Mesendoderm (in vitro differentiated cells): ENCODE results near the gene SERPINI2.
"Not testable (repeated sequence)": the region's sequence is repeated elsewhere in the genome, so short reads cannot be mapped to it uniquely, and the experiment has no call there.

Experiments used
- DNase-seq: peaks from one replicate; pipeline ENCODE4 v3.0.0; 2013
- H2AK5ac ChIP-seq: 2 replicates; pipeline ENCODE4 v1.6.1; 2013; ENCODE audit warnings: low read length, inconsistent platforms
- H2BK120ac ChIP-seq: 2 replicates; pipeline ENCODE4 v1.6.1; 2013; ENCODE audit warnings: low read depth, mild to moderate bottlenecking, low read length, moderate library complexity, mixed read lengths
- H2BK15ac ChIP-seq: replicated peaks from 2 replicates; pipeline ENCODE4 v1.6.1; 2013; ENCODE audit warnings: low read depth, mild to moderate bottlenecking, moderate library complexity
- H2BK5ac ChIP-seq: 2 replicates; pipeline ENCODE4 v1.6.1; 2013; ENCODE audit warnings: low read length, inconsistent platforms
- H3K18ac ChIP-seq: 2 replicates; pipeline ENCODE4 v1.6.1; 2013; ENCODE audit warnings: mild to moderate bottlenecking, low read length, mixed read lengths
- H3K23ac ChIP-seq: one replicate; pipeline ENCODE4 v1.6.1; 2013; ENCODE audit warnings: low read length
- H3K27ac ChIP-seq: 2 replicates; pipeline ENCODE4 v1.5.1; 2013; ENCODE audit warnings: low read depth, mild to moderate bottlenecking, inconsistent platforms, low read length, moderate library complexity
- H3K27me3 ChIP-seq: 2 replicates; pipeline ENCODE4 v1.6.1; 2013; ENCODE audit warnings: low read length, control low read depth, mild to moderate bottlenecking, inconsistent platforms; ENCODE audit not compliant: insufficient read depth, poor library complexity
- H3K36me3 ChIP-seq: 2 replicates; pipeline ENCODE4 v1.6.1; 2013; ENCODE audit warnings: low read length, inconsistent platforms; ENCODE audit not compliant: control insufficient read depth, insufficient read depth
- H3K4ac ChIP-seq: one replicate; pipeline ENCODE4 v1.6.1; 2013; ENCODE audit warnings: low read depth, mild to moderate bottlenecking, low read length, moderate library complexity
- H3K4me1 ChIP-seq: 2 replicates; pipeline ENCODE4 v1.6.1; 2013; ENCODE audit warnings: low read depth, low read length, inconsistent platforms; ENCODE audit not compliant: control insufficient read depth
- H3K4me2 ChIP-seq: 2 replicates; pipeline ENCODE4 v1.6.1; 2013; ENCODE audit warnings: low read length
- H3K4me3 ChIP-seq: 2 replicates; pipeline ENCODE4 v1.5.1; 2013; ENCODE audit warnings: mild to moderate bottlenecking, low read length
- H3K56ac ChIP-seq: one replicate; pipeline ENCODE4 v1.6.1; 2013; ENCODE audit warnings: low read length
- H3K79me1 ChIP-seq: 2 replicates; pipeline ENCODE4 v1.6.1; 2013; ENCODE audit warnings: low read length, inconsistent platforms
- H3K79me2 ChIP-seq: 2 replicates; pipeline ENCODE4 v1.6.1; 2013; ENCODE audit warnings: mild to moderate bottlenecking, low read length; ENCODE audit not compliant: control insufficient read depth, insufficient read depth
- H3K9ac ChIP-seq: 2 replicates; pipeline ENCODE4 v1.6.1; 2013; ENCODE audit warnings: low read length, inconsistent platforms
- H4K5ac ChIP-seq: one replicate; pipeline ENCODE4 v1.6.1; 2013; ENCODE audit warnings: low read length
- H4K8ac ChIP-seq: one replicate; pipeline ENCODE4 v1.6.1; 2013; ENCODE audit warnings: low read depth, mild to moderate bottlenecking, control low read depth, low read length, moderate library complexity
- WGBS: extraction: QIAGEN DNeasy Blood & Tissue Kit; methylation state at CpG from one replicate; pipeline ENCODE4 v1.1.7; 2013; ENCODE audit warnings: low lambda C conversion rate, missing lambda C conversion rate; ENCODE audit not compliant: insufficient coverage; ENCODE audit errors: extremely low coverage; 5-methylcytosine and 5-hydroxymethylcytosine counted together

SERPINI2 gene

DNA sequence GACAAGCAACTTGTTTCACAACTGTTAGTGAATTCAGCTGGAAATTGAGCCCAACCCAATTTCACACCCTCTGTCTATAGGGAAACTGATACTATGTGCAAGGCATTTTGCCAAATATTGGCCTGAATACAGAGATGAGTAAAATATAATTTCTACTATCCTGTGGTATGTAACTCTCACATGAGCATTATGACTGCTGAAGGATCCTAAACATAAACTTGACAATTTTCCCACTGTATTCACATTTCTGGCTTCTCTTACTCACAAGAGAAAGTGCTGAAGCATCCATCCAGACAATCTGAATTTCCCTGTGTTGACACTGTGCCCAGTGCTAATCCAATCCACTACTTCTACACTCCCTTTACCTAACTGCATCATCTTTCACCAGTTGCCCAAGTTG, 28.4 kb downstream of the SERPINI2 start:
- Histone ChIP-seq H3K4me2 (no peak overlapping the region), H3K79me1 (no peaks in the 10 kb centered on the region), H3K23ac (no peak overlapping the region), H3K4ac (no peak overlapping the region), H4K8ac (no peak overlapping the region), H3K79me2 (no peaks in the 10 kb centered on the region), H3K18ac (no peak overlapping the region), H3K27me3 (no peaks in the 10 kb centered on the region), H3K9ac (no peak overlapping the region), H2BK120ac (no peak overlapping the region), H3K4me1 (peaks cover 4% of the 10 kb centered on the region), H2BK15ac (no peak overlapping the region), H3K36me3 (no peaks in the 10 kb centered on the region), H2AK5ac (no peak overlapping the region), H3K27ac (no peak overlapping the region), H4K5ac (no peak overlapping the region), H2BK5ac (no peak overlapping the region), H3K56ac (no peak overlapping the region), H3K4me3 (no peak overlapping the region)
- DNase-seq = no peak

- Histone ChIP-seq H3K79me2 (no peaks in the 10 kb centered on the region), H3K4ac (no peak overlapping the region), H3K79me1 (no peaks in the 10 kb centered on the region), H3K4me3 (no peak overlapping the region), H4K5ac (no peak overlapping the region), H2BK15ac (no peak overlapping the region), H3K27me3 (no peaks in the 10 kb centered on the region), H4K8ac (no peak overlapping the region), H3K4me1 (peaks cover 10% of the 10 kb centered on the region), H3K56ac (no peak overlapping the region), H3K23ac (no peak overlapping the region), H3K27ac (no peak overlapping the region), H2AK5ac (no peak overlapping the region), H3K9ac (no peak overlapping the region), H2BK5ac (no peak overlapping the region), H3K4me2 (no peak overlapping the region), H3K18ac (no peak overlapping the region), H2BK120ac (no peak overlapping the region), H3K36me3 (no peaks in the 10 kb centered on the region)
- WGBS = no CpG with 5 or more reads among the region's 2 CpGs
- no peak for DNase-seq
Observed at GRCh38 chr3:167441256-167441655, 32.6 kb downstream of the SERPINI2 start.

DNA sequence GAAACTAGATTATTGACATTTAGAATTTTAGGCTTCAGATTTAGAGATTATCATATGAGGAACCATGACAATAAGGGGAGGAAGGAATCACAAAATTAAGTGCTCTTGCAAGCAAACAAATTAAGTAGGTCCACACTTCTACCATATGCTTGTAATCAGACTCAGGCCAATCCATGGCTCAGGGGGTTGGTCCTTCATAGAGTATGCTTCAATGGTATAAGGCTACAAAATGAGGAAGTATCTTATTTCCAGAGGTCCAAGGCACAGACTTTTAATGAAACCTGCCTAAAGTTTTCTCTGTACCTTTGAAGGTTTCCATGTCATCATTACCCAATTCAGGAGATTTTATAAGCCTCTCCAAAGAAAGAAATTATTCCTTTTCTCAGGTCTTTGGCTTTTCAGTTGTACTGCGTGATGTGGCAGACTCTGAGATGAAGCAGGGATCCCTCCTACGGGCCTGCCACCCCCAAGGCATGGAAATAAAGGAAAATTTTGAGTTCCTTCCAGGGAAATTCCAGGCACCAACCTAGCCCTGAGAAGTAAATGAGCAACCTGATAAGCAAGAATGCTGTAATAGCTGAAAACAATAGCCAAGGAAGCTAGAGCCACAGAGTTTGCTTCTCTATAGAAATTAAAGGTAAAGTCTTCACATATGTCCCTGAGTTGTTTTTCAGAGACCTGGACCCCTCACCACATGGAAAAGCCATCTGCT, 36.3 kb downstream of the SERPINI2 start:
- Histone ChIP-seq H4K5ac (no peak overlapping the region), H3K27me3 (no peaks in the 10 kb centered on the region), H3K23ac (no peak overlapping the region), H3K4me1 (peaks cover 9% of the 10 kb centered on the region), H2BK120ac (peak overlapping the region; percentile 51), H3K18ac (peak overlapping the region; percentile 95), H3K4ac (peak overlapping the region; percentile 79), H4K8ac (no peak overlapping the region), H3K27ac (peak overlapping the region; percentile 71), H2BK15ac (no peak overlapping the region), H3K56ac (peak overlapping the region; percentile 44), H3K4me3 (no peak overlapping the region), H3K9ac (no peak overlapping the region), H3K79me2 (no peaks in the 10 kb centered on the region), H3K4me2 (no peak overlapping the region), H3K36me3 (no peaks in the 10 kb centered on the region), H2BK5ac (peak overlapping the region; percentile 90), H2AK5ac (no peak overlapping the region), H3K79me1 (no peaks in the 10 kb centered on the region)
- DNase-seq = peak; percentile 79
- WGBS = no CpG with 5 or more reads among the region's 2 CpGs

DNA sequence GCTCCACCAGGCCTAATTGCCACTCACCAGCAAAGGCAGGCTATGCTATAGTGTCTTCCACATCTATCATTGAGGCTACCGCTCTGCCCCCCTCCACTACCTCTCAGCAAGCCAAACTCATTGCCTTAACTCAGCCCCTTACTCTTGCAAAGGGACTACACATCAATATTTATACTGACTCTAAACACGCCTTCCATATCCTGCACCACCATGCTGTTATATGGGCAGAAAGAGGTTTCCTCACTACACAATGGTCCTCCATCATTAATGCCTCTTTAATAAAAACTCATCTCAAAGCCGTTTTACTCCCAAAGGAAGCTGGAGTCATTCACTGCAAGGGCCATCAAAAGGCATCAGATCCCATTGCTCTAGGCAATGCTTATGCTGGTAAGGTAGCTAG, 46.9 kb downstream of the SERPINI2 start:
- not testable (repeated sequence) for H2BK15ac ChIP-seq, H3K4ac ChIP-seq, H3K23ac ChIP-seq, H4K8ac ChIP-seq, H3K79me1 ChIP-seq, H3K79me2 ChIP-seq, H3K4me3 ChIP-seq, H3K4me2 ChIP-seq, H3K18ac ChIP-seq, H2BK120ac ChIP-seq, H3K36me3 ChIP-seq, H2BK5ac ChIP-seq, H2AK5ac ChIP-seq, H3K27ac ChIP-seq, H3K4me1 ChIP-seq, H3K27me3 ChIP-seq, H3K9ac ChIP-seq, H3K56ac ChIP-seq, H4K5ac ChIP-seq
- no CpG with 5 or more reads among the region's 3 CpGs for WGBS
- DNase-seq = peak; percentile 14

DNA sequence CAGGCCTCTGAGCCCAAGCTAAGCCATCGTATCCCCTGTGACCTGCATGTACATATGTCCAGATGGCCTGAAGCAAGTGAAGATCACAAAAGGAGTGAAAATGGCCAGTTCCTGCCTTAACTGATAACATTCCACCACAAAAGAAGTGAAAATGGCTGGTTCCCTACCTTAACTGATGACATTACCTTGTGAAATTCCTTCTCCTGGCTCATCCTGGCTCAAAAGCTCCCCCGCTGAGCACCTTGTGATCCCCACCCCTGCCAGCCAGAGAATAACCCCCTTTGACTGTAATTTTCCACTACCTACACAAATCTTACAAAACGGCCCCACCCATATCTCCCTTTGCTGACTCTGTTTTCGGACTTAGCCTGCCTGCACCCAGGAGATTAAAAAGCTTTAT, 51.4 kb downstream of the SERPINI2 start:
- Histone ChIP-seq H2BK5ac (peak overlapping the region; percentile 94), H3K27ac (peak overlapping the region; percentile 83), H3K9ac (peak overlapping the region; percentile 39), H3K56ac (peak overlapping the region; percentile 65)
- not testable (repeated sequence) for H2BK15ac ChIP-seq, H4K8ac ChIP-seq, H3K4ac ChIP-seq, H3K4me2 ChIP-seq, H3K18ac ChIP-seq, H3K36me3 ChIP-seq, H3K27me3 ChIP-seq, H3K79me1 ChIP-seq, H3K4me3 ChIP-seq, H2BK120ac ChIP-seq, H3K4me1 ChIP-seq, H3K79me2 ChIP-seq, H4K5ac ChIP-seq, H3K23ac ChIP-seq, H2AK5ac ChIP-seq
- no CpG with 5 or more reads among the region's 4 CpGs for WGBS
- peak; percentile 83 for DNase-seq

- H3K79me1 ChIP-seq = no peaks in the 10 kb centered on the region
- H3K4me1 ChIP-seq = no peaks in the 10 kb centered on the region
- H3K9ac ChIP-seq = no peak overlapping the region
- no peak overlapping the region for H3K18ac ChIP-seq
- peak overlapping the region; percentile 16 for H3K4ac ChIP-seq
- H3K56ac ChIP-seq = no peak overlapping the region
- no peak overlapping the region for H4K5ac ChIP-seq
- no peak overlapping the region for H3K27ac ChIP-seq
- H3K36me3 ChIP-seq = no peaks in the 10 kb centered on the region
- H2BK5ac ChIP-seq = no peak overlapping the region
- H4K8ac ChIP-seq = no peak overlapping the region
- no peak overlapping the region for H2BK120ac ChIP-seq
- H3K4me3 ChIP-seq = no peak overlapping the region
- no peak overlapping the region for H2AK5ac ChIP-seq
- no peak for DNase-seq
- H3K4me2 ChIP-seq = no peak overlapping the region
- no peak overlapping the region for H2BK15ac ChIP-seq
- WGBS = no CpG with 5 or more reads among the region's 1 CpG
- H3K27me3 ChIP-seq = no peaks in the 10 kb centered on the region
- no peaks in the 10 kb centered on the region for H3K79me2 ChIP-seq
- no peak overlapping the region for H3K23ac ChIP-seq
Observed at GRCh38 chr3:167409611-167410010, 64.2 kb downstream of the SERPINI2 start.
